ENCODE measurements around the gene STYXL1.

The STYXL1 gene

DNA sequence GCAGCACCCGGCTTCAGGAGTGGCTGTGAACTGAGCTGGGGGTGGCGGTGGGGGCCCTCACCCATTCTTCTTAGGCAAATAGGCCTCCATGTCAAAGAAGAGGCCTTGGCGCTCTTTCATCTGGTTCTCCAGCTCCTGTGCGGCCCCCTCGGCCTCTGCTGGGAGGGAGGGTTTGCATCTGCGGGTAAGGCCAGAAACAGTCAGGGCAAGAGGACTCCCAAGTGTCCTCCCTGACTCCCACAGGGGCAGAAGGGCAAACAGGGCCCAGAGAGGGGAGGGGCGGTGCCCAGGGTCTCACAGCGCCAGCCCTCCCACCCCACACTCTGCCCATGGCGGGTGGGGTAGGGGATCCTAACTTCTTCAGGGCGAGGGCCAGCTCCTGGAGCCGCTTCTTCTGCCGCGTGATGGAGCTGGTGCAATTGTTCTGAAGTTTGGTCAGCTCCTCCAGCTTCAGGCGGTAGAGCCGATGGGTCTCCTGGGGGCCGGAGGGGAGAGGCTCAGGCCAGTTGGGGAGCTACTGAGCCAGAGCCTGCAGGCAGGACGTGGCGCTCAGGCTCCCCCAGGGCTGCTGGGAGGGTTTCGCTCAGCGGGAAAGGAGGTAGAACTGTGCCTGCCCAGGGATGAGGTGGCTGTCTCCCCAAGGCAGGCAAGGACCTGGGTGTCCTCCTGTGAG lies 55.6 kb downstream of the STYXL1 start:
- H3K4me3 ChIP-seq (ENCODE audit: low read depth, low read length) = no peak overlapping the region
- H3K27me3 ChIP-seq (ENCODE audit: control insufficient read depth, insufficient read depth, low read length) = no peaks in the 10 kb centered on the region
- no peak overlapping the region for H3K9ac ChIP-seq (ENCODE audit: low read depth, low read length)
- H3K27ac ChIP-seq (ENCODE audit: low read depth, low read length) = no peak overlapping the region
- H3K36me3 ChIP-seq (ENCODE audit: control insufficient read depth, insufficient read depth, low read length) = peaks cover 13% of the 10 kb centered on the region; the same call in 1 of the 2 replicates
- H3K4me1 ChIP-seq (ENCODE audit: control insufficient read depth, insufficient read depth, low read length) = peaks cover 10% of the 10 kb centered on the region; the same call in 1 of the 2 replicates
- H3K9me3 ChIP-seq (ENCODE audit: control insufficient read depth, insufficient read depth, low read length) = no peaks in the 10 kb centered on the region

DNA sequence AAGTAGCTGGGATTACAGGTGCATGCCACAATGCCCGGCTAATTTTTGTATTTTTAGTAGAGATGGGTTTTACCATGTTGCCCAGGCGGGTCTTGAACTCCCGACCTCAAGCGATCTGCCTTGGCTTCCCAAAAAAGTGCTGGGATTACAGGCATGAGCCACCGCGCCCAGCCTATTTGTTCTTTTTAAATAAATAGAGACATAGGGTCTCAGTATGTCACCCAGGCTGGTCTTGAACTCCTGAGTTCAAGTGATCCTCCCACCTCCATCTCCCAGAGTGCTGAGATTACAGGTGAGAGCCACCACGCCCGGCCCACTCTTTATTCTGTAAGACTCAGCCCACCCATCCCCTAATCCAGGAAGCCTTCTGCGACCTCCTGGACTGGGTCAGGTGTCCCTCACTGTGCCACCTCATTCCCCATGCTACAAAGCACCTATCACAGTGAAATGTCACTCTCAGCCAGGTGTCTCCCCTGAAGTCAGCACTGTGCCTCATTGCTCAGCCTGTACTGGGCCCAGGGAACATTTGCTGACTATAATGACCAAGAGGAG lies 56.2 kb downstream of the STYXL1 start:
- no peak overlapping the region for H3K9ac ChIP-seq (ENCODE audit: low read depth, low read length)
- H3K9me3 ChIP-seq (ENCODE audit: control insufficient read depth, insufficient read depth, low read length) = no peaks in the 10 kb centered on the region
- H3K4me3 ChIP-seq (ENCODE audit: low read depth, low read length) = no peak overlapping the region
- peaks cover 19% of the 10 kb centered on the region for H3K36me3 ChIP-seq (ENCODE audit: control insufficient read depth, insufficient read depth, low read length)
- no peaks in the 10 kb centered on the region for H3K27me3 ChIP-seq (ENCODE audit: control insufficient read depth, insufficient read depth, low read length)
- peaks cover 10% of the 10 kb centered on the region; the same call in 1 of the 2 replicates for H3K4me1 ChIP-seq (ENCODE audit: control insufficient read depth, insufficient read depth, low read length)
- H3K27ac ChIP-seq (ENCODE audit: low read depth, low read length) = no peak overlapping the region

DNA sequence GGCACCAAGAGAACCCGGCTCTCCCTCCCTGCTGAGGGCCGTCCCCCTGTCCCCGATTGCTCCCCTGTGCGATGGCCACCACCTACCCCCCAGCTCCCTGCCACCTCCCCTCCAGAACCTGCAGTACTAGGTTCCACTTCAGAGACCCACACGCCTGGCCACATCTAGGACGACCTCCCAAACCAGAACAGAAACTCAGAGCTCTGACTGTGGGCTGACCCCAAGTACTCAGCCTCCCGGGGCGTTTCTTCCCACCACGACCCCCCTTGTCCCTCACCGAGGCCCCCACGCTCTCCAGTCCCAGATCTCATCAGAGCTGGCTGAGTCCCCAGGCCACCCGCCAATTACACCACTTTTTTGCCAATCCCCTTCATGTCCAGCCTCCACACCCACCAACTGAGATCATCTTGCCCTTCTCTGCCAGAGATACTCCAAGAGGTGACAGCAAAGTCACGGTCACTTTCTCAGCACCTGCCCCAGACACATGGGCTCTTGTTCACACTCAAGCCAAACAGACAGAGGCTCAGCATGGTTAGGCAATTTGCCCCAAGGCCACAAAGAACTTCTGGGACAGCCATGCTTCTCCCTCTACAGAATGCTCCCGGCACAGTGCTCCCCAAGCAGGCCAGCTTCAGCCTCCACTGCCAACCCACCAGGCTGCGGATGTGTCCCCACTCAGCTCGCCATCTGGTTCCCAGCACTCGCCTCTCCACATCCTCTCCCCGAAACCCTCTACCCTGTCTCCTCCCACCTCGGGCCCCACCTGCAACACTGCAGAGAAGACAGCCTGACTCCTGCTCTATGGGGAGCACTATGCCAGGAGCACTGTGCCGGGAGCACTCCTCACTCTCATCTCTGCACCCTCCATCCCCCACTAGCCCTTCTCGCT lies 58.1 kb downstream of the STYXL1 start:
- H3K27me3 ChIP-seq (ENCODE audit: control insufficient read depth, insufficient read depth, low read length) = no peaks in the 10 kb centered on the region
- no peak overlapping the region for H3K9ac ChIP-seq (ENCODE audit: low read depth, low read length)
- peaks cover 10% of the 10 kb centered on the region; the same call in 1 of the 2 replicates for H3K4me1 ChIP-seq (ENCODE audit: control insufficient read depth, insufficient read depth, low read length)
- H3K4me3 ChIP-seq (ENCODE audit: low read depth, low read length) = no peak overlapping the region
- H3K9me3 ChIP-seq (ENCODE audit: control insufficient read depth, insufficient read depth, low read length) = no peaks in the 10 kb centered on the region
- H3K36me3 ChIP-seq (ENCODE audit: control insufficient read depth, insufficient read depth, low read length) = peaks cover 26% of the 10 kb centered on the region
- no peak overlapping the region for H3K27ac ChIP-seq (ENCODE audit: low read depth, low read length)

- peaks cover 10% of the 10 kb centered on the region; the same call in 1 of the 2 replicates for H3K4me1 ChIP-seq (ENCODE audit: control insufficient read depth, insufficient read depth, low read length)
- H3K9me3 ChIP-seq (ENCODE audit: control insufficient read depth, insufficient read depth, low read length) = no peaks in the 10 kb centered on the region
- H3K36me3 ChIP-seq (ENCODE audit: control insufficient read depth, insufficient read depth, low read length) = peaks cover 35% of the 10 kb centered on the region
- no peak overlapping the region for H3K4me3 ChIP-seq (ENCODE audit: low read depth, low read length)
- no peak overlapping the region for H3K27ac ChIP-seq (ENCODE audit: low read depth, low read length)
- H3K9ac ChIP-seq (ENCODE audit: low read depth, low read length) = no peak overlapping the region
- no peaks in the 10 kb centered on the region for H3K27me3 ChIP-seq (ENCODE audit: control insufficient read depth, insufficient read depth, low read length)
These were observed 59.0 kb downstream of the STYXL1 start for GRCh38 chr7:75988568-75989499.

DNA sequence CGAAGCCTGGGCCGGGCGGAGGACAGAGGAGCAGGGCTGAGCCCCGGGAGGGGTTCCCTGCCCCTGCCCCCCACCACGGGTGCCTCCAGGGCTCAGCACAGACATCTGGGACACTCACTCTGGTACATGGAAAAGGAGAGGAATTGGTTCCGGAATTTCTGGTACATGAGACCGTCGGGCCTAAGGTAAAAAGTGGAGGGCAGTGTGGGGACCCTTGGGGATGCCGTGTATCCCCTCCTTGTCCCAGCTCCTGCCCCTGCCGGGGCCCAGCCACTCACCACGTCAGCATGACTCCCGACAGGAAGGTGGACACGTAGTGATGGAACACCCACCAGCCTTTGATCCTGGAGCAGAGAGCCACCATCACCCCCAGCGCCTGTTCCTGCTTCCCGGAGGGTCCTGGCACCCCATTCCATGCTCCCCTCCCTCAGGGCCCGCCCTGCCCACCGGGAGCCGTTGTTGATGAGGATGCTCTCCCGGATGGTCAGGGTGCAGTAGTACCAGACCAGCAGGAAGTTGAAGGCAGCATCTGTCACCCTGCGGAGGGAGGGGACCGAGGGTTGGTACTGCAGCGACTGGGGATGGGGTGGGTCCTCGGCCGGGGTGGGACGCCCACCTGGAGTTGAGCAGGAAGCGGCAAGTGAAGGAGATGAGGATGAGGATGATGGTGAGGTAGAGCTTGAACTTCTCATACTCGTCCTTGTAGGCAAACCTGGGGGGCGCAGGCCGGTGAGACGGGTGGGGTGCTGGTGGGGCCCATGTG lies 59.8 kb downstream of the STYXL1 start:
- H3K27ac ChIP-seq (ENCODE audit: low read depth, low read length) = no peak overlapping the region
- H3K27me3 ChIP-seq (ENCODE audit: control insufficient read depth, insufficient read depth, low read length) = no peaks in the 10 kb centered on the region
- H3K4me1 ChIP-seq (ENCODE audit: control insufficient read depth, insufficient read depth, low read length) = peaks cover 10% of the 10 kb centered on the region; the same call in 1 of the 2 replicates
- H3K4me3 ChIP-seq (ENCODE audit: low read depth, low read length) = no peak overlapping the region
- no peaks in the 10 kb centered on the region for H3K9me3 ChIP-seq (ENCODE audit: control insufficient read depth, insufficient read depth, low read length)
- no peak overlapping the region for H3K9ac ChIP-seq (ENCODE audit: low read depth, low read length)
- peaks cover 41% of the 10 kb centered on the region for H3K36me3 ChIP-seq (ENCODE audit: control insufficient read depth, insufficient read depth, low read length)

GRCh38 chr7:75987026-75987804 lies 60.6 kb downstream of the STYXL1 start:
- Histone ChIP-seq H3K36me3 (ENCODE audit: control insufficient read depth, insufficient read depth, low read length) (peaks cover 49% of the 10 kb centered on the region), H3K27ac (ENCODE audit: low read depth, low read length) (no peak overlapping the region), H3K27me3 (ENCODE audit: control insufficient read depth, insufficient read depth, low read length) (no peaks in the 10 kb centered on the region), H3K9ac (ENCODE audit: low read depth, low read length) (no peak overlapping the region), H3K4me1 (ENCODE audit: control insufficient read depth, insufficient read depth, low read length) (peaks cover 10% of the 10 kb centered on the region; the same call in 1 of the 2 replicates), H3K4me3 (ENCODE audit: low read depth, low read length) (no peak overlapping the region), H3K9me3 (ENCODE audit: control insufficient read depth, insufficient read depth, low read length) (no peaks in the 10 kb centered on the region)

- Histone ChIP-seq H3K9ac (ENCODE audit: low read depth, low read length) (no peak overlapping the region), H3K4me1 (ENCODE audit: control insufficient read depth, insufficient read depth, low read length) (peaks cover 10% of the 10 kb centered on the region; the same call in 1 of the 2 replicates), H3K4me3 (ENCODE audit: low read depth, low read length) (no peak overlapping the region), H3K27ac (ENCODE audit: low read depth, low read length) (no peak overlapping the region), H3K36me3 (ENCODE audit: control insufficient read depth, insufficient read depth, low read length) (peaks cover 58% of the 10 kb centered on the region), H3K27me3 (ENCODE audit: control insufficient read depth, insufficient read depth, low read length) (no peaks in the 10 kb centered on the region), H3K9me3 (ENCODE audit: control insufficient read depth, insufficient read depth, low read length) (no peaks in the 10 kb centered on the region)
These were observed 61.5 kb downstream of the STYXL1 start for GRCh38 chr7:75986147-75986781.

- Histone ChIP-seq H3K4me1 (ENCODE audit: control insufficient read depth, insufficient read depth, low read length) (peaks cover 6% of the 10 kb centered on the region; the same call in 1 of the 2 replicates), H3K36me3 (ENCODE audit: control insufficient read depth, insufficient read depth, low read length) (peaks cover 64% of the 10 kb centered on the region)
These were observed 62.2 kb downstream of the STYXL1 start for GRCh38 chr7:75985518-75986146.

DNA sequence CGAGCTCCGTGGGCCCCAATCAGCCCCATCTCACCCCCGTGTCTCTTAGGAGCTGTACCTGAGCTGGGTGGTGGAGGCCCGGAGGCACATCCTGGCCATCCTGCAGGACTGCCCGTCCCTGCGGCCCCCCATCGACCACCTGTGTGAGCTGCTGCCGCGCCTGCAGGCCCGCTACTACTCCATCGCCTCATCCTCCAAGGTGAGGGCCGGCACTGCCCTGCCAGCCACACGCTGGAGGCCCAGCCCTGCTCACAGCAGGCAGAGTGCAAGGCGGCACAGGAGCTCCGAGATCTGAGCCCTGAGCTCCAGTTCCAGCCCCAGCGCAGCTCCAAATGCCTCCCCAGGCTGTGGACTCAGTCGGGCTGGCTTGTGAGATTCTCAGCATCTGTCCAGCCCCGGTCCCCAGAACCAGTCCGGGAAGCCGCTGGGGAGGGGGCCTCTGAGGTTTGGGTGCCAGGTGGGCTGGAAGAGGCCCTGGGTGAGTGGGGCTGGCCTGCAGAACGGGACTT lies 62.7 kb downstream of the STYXL1 start:
- Histone ChIP-seq H3K4me1 (ENCODE audit: control insufficient read depth, insufficient read depth, low read length) (peaks cover 6% of the 10 kb centered on the region; the same call in 1 of the 2 replicates), H3K9me3 (ENCODE audit: control insufficient read depth, insufficient read depth, low read length) (no peaks in the 10 kb centered on the region), H3K9ac (ENCODE audit: low read depth, low read length) (no peak overlapping the region), H3K27me3 (ENCODE audit: control insufficient read depth, insufficient read depth, low read length) (no peaks in the 10 kb centered on the region), H3K36me3 (ENCODE audit: control insufficient read depth, insufficient read depth, low read length) (peaks cover 70% of the 10 kb centered on the region), H3K27ac (ENCODE audit: low read depth, low read length) (no peak overlapping the region), H3K4me3 (ENCODE audit: low read depth, low read length) (no peak overlapping the region)

More at GRCh38 chr7:75985518-75986146, 62.2 kb downstream of the STYXL1 start:
- H3K9ac ChIP-seq (ENCODE audit: low read depth, low read length) = no peak overlapping the region
- no peaks in the 10 kb centered on the region for H3K9me3 ChIP-seq (ENCODE audit: control insufficient read depth, insufficient read depth, low read length)
- no peak overlapping the region for H3K27ac ChIP-seq (ENCODE audit: low read depth, low read length)
- H3K4me3 ChIP-seq (ENCODE audit: low read depth, low read length) = no peak overlapping the region
- no peaks in the 10 kb centered on the region for H3K27me3 ChIP-seq (ENCODE audit: control insufficient read depth, insufficient read depth, low read length)

Measured in HUES48 (cell line).